OCI-LY3 (cell line): ENCODE results near the gene KLF11.

ENCODE experiments used
- H2AFZ ChIP-seq: fragments of 200-600, 300-600 bp; shearing (Covaris generic); 2 replicates; pipeline ENCODE4 v1.6.0; 2014; ENCODE audit warnings: antibody characterized with exemption, low read depth, low read length
- H3K27ac ChIP-seq: fragments of 200-600, 300-600 bp; sonication (generic); 2 replicates; pipeline ENCODE4 v1.5.1; 2014; ENCODE audit warnings: mild to moderate bottlenecking, low read length, moderate library complexity, mixed read lengths
- H3K27me3 ChIP-seq: fragments of 200-600, 300-600 bp; sonication (generic); 2 replicates; pipeline ENCODE4 v1.6.1; 2014; ENCODE audit warnings: low read depth, low read length, mixed read lengths
- H3K36me3 ChIP-seq: fragments of 200-600, 300-600 bp; sonication (generic); replicated peaks from 2 replicates; pipeline ENCODE3; 2014; ENCODE audit warnings: low read depth, low read length, mixed read lengths
- H3K4me1 ChIP-seq: fragments of 300-600, 200-600 bp; sonication (generic); 2 replicates; pipeline ENCODE4 v1.6.1; 2014; ENCODE audit warnings: low read length, mixed read lengths
- H3K4me2 ChIP-seq: fragments of 200-600, 300-600 bp; sonication (generic); 2 replicates; pipeline ENCODE4 v1.6.1; 2014; ENCODE audit warnings: low read length, mixed read lengths
- H3K4me3 ChIP-seq: fragments of 300-600, 200-600 bp; sonication (generic); 2 replicates; pipeline ENCODE4 v1.5.1; 2014; ENCODE audit warnings: antibody characterized with exemption, mild to moderate bottlenecking, low read length, moderate library complexity
- H3K79me2 ChIP-seq: fragments of 300-600, 200-600 bp; shearing (Covaris generic); 2 replicates; pipeline ENCODE4 v1.6.1; 2014; ENCODE audit warnings: mild to moderate bottlenecking, low read length, mixed read lengths
- H3K9ac ChIP-seq: fragments of 300-600, 200-600 bp; shearing (Covaris generic); 2 replicates; pipeline ENCODE4 v1.6.0; 2014; ENCODE audit warnings: mild to moderate bottlenecking, low read length, moderate library complexity
- H3K9me3 ChIP-seq: fragments of 200-600, 300-600 bp; shearing (Covaris generic); 2 replicates; pipeline ENCODE4 v1.6.1; 2014; ENCODE audit warnings: low read length, mixed read lengths; ENCODE audit not compliant: insufficient read depth
- H4K20me1 ChIP-seq: fragments of 200-600, 300-600 bp; sonication (generic); 2 replicates; pipeline ENCODE4 v1.6.1; 2016; ENCODE audit warnings: low read length, mixed read lengths; ENCODE audit not compliant: insufficient read depth
- EZH2phosphoT487 ChIP-seq: fragments of 200-600 bp; shearing (Covaris generic); IDR thresholded peaks from 2 replicates; pipeline ENCODE4 v1.6.1; 2018; ENCODE audit warnings: antibody characterized with exemption, mixed run types, low read depth
- TF ChIP-seq, protein P1 (sequence below): fragments of 200-600, 300-600 bp; sonication (generic); IDR thresholded peaks from 2 replicates; pipeline ENCODE4 v1.5.1; 2014; ENCODE audit warnings: antibody characterized with exemption, low read length, low read depth

Gene KLF11

DNA sequence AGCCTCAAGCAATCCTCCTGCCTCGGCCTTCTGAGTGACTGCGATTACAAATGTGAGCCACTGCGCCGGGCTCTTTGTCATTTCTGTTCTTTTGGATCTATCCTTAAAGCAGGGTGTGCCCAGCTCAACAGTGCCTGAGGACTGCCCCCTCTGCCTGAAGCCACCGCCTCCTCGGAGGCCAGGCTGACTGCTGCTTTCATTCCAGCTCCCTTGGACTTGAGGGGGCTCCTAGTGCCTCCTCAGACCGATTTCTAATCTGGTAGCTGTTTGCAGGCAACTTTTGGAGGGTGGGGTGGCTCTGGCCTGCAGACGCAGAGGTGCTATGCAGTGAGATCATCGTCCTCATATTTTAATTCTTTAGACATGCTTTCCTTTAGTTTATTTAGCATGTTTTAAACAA, 35.9 kb upstream of the KLF11 start:
- H3K4me2 ChIP-seq: no peak overlapping the region

DNA sequence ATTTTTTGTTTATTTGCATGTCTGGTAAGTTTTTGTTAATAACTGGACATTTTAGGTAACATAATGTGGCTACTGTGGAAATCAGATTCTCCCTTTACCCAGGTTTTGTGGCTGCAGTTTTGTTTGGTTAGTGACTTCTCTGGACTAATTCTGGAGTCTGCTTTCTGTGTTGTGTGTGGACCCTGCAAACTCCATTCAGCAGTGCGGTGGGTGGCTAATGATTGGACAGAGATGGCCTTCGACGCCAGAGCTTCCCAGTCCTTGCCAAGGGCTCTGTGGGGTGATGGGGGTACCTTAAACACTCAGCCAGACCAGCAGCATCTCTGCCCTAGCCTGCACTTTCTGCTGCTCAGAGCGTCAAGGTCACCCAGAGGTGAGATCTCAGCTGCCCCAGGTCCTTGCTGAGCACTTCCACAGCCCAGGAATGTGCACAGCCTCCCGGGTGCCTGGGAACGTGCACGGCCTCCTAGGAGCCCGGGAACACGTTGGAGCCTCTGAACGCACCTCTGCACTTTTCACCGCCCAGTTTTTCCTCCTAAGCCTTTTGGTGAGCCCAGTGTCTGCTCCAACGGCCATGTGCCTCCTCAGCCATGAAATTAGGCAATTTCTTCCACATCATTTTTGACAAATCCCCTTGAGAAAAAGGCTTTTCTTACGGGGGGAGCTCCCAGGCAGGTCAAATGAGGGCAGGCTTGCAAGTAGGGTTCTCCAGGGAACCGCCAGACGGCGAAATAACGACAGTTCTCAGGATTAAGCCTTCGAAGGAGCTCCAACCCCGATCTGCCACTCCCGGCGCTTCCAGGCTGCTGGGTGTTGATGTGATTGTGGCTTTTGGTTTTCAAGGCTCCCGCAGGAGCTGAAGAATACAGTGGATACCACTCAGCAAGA, 35.2 kb upstream of the KLF11 start:
- H3K27ac ChIP-seq: no peak overlapping the region
- no peak overlapping the region for H3K4me2 ChIP-seq
- TF ChIP-seq, protein P1, sequence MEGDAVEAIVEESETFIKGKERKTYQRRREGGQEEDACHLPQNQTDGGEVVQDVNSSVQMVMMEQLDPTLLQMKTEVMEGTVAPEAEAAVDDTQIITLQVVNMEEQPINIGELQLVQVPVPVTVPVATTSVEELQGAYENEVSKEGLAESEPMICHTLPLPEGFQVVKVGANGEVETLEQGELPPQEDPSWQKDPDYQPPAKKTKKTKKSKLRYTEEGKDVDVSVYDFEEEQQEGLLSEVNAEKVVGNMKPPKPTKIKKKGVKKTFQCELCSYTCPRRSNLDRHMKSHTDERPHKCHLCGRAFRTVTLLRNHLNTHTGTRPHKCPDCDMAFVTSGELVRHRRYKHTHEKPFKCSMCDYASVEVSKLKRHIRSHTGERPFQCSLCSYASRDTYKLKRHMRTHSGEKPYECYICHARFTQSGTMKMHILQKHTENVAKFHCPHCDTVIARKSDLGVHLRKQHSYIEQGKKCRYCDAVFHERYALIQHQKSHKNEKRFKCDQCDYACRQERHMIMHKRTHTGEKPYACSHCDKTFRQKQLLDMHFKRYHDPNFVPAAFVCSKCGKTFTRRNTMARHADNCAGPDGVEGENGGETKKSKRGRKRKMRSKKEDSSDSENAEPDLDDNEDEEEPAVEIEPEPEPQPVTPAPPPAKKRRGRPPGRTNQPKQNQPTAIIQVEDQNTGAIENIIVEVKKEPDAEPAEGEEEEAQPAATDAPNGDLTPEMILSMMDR: no peak
- no peak for TF ChIP-seq EZH2phosphoT487
- H3K9me3 ChIP-seq: no peaks in the 10 kb centered on the region
- H3K9ac ChIP-seq: no peak overlapping the region
- no peak overlapping the region for H2AFZ ChIP-seq
- no peak overlapping the region for H3K4me3 ChIP-seq
- no peaks in the 10 kb centered on the region for H3K4me1 ChIP-seq
- no peaks in the 10 kb centered on the region for H3K79me2 ChIP-seq
- H3K36me3 ChIP-seq: no peaks in the 10 kb centered on the region
- no peaks in the 10 kb centered on the region for H4K20me1 ChIP-seq
- no peaks in the 10 kb centered on the region for H3K27me3 ChIP-seq

More for the DNA sequence above, 35.9 kb upstream of the KLF11 start:
- TF ChIP-seq EZH2phosphoT487: no peak
- TF ChIP-seq, protein P1: no peak
- H3K27ac ChIP-seq: no peak overlapping the region
- H3K9me3 ChIP-seq: no peaks in the 10 kb centered on the region
- H3K9ac ChIP-seq: no peak overlapping the region
- no peaks in the 10 kb centered on the region for H4K20me1 ChIP-seq
- no peaks in the 10 kb centered on the region for H3K79me2 ChIP-seq
- H3K4me3 ChIP-seq: no peak overlapping the region
- H3K4me1 ChIP-seq: no peaks in the 10 kb centered on the region
- no peaks in the 10 kb centered on the region for H3K36me3 ChIP-seq
- H3K27me3 ChIP-seq: no peaks in the 10 kb centered on the region
- H2AFZ ChIP-seq: no peak overlapping the region

DNA sequence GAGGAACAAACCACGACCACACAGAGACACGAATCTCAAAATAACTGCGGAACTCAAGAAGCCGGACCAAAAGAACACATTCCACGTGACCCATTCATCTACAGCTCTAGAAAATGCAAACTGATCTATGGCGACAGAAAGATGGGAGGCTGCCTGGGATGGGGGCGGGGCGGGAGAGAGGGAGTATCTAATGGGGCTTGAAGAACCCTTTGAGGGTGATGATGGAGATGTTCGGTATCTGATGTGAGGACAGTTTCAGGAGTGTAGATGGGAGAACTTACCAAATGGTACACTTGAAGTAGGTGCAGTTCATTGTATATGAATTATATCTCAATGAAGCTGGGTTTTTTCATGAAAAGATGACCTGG, 34.6 kb upstream of the KLF11 start:
- no peak overlapping the region for H3K4me2 ChIP-seq
- no peak overlapping the region for H2AFZ ChIP-seq
- H4K20me1 ChIP-seq: no peaks in the 10 kb centered on the region
- H3K4me3 ChIP-seq: no peak overlapping the region
- H3K9ac ChIP-seq: no peak overlapping the region
- no peak overlapping the region for H3K27ac ChIP-seq
- TF ChIP-seq, protein P1: no peak
- no peak for TF ChIP-seq EZH2phosphoT487
- H3K36me3 ChIP-seq: no peaks in the 10 kb centered on the region
- no peaks in the 10 kb centered on the region for H3K9me3 ChIP-seq
- no peaks in the 10 kb centered on the region for H3K4me1 ChIP-seq
- no peaks in the 10 kb centered on the region for H3K79me2 ChIP-seq
- H3K27me3 ChIP-seq: no peaks in the 10 kb centered on the region

DNA sequence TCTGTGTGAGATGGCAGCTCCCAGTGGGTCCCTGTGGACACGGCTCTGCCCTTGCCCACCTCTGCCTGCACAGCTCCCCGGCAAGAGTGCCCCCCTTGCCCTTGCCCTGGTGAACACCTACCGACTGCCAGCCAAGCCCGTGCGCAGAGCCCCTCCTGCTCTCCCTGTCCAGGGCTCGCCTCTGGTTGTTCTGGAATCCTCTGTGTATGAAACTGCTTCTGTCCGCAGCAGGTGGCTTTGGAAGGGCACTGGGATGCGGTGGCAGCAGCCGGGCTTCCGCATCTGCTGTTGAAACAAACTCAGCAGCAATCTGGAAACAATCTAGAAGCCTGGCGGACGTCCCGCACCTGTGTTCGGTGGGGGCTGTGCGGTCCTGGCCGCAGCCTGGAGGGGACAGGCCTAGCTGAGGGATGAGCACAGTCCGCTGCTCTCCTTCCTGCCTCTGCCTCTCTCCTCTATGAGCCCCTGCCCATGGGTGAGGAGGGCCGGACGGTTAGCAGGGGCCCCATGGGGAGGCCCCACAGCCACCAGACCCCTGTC, 34.0 kb upstream of the KLF11 start:
- no peak overlapping the region for H3K4me2 ChIP-seq
- H3K27me3 ChIP-seq: no peaks in the 10 kb centered on the region
- H4K20me1 ChIP-seq: no peaks in the 10 kb centered on the region
- no peaks in the 10 kb centered on the region for H3K9me3 ChIP-seq
- no peaks in the 10 kb centered on the region for H3K4me1 ChIP-seq
- TF ChIP-seq, protein P1: no peak
- no peak for TF ChIP-seq EZH2phosphoT487
- no peaks in the 10 kb centered on the region for H3K36me3 ChIP-seq
- no peaks in the 10 kb centered on the region for H3K79me2 ChIP-seq
- H3K9ac ChIP-seq: no peak overlapping the region
- H3K27ac ChIP-seq: no peak overlapping the region
- no peak overlapping the region for H2AFZ ChIP-seq
- no peak overlapping the region for H3K4me3 ChIP-seq
